ENCODE data around the gene OR52B6.

DNA sequence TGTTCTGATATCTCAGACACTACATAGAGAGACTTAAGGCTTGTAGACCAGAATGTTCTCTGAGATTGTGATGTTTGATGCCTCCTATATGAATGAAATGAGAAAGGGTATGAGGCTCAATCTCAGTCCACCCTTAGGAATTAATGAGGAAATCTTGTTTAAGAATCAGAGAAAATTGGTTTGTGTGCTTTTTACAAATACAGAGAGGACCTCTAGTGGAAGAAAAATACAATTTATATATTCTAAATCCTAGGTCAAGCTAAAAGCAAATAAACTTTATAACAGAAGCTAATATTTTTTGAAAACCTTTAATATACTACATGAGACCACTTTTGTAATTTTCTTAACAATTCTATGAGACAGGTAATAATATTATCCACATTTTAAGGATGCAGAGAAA, 27.3 kb upstream of the OR52B6 start:
- TF ChIP-seq EZH2 (IDR thresholded peaks at IDR 0.05) (no peak), FOXP2 (optimal IDR thresholded peaks at IDR 0.05; ENCODE audit: control extremely low read depth, extremely low read length, insufficient read depth) (no peak)

All from SK-N-MC (cell line).